HG02884 (cell line): Measurements from ENCODE around the gene RMI2.

Source experiments
- ATAC-seq: cut with Tn5 transposase; IDR thresholded peaks from one replicate; pipeline ENCODE4 v1.9.1; 2021; ENCODE audit warnings: mild to moderate bottlenecking, moderate library complexity; ENCODE audit not compliant: unreplicated experiment

Gene RMI2

DNA sequence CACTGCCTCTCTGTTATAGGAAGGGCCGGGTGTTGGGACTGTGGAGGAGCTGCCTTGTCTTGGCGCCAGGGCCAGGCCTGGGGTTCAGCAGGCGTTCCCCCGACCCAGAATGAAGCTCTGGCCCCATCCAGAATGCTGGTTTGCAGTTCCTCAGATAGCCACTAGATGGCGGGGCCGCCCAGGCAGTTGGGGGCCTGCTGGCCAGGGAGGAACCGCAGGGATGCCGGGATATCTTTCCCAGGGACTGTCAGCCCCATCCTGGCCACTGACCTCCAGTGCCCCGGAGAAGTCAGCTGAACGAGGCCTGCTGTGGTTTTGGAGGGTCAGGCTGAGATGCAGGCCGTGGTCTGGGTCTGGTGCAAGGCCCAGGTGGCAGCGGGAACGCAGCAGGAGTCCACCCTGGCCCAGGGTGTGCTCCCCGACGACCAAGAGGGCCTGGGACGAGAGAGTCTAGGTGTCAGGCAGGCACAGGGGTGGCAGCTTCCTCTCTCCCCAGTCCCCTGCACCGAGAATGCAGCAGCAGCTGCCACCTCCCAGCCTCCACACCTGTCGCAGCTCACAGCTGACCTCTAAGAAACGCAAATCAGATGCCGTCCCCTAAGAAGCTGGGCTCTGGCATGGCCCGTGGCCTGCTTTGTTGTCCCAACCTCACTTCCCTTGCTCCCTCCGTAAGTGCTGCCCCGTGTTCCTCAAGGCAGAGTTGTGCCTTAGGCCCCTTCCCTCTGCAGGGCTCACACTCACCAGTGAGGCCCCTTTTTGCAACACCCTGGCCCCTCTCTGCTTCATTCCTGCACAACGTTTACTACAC, 51.2 kb downstream of the RMI2 start:
- ATAC-seq = no peak

DNA sequence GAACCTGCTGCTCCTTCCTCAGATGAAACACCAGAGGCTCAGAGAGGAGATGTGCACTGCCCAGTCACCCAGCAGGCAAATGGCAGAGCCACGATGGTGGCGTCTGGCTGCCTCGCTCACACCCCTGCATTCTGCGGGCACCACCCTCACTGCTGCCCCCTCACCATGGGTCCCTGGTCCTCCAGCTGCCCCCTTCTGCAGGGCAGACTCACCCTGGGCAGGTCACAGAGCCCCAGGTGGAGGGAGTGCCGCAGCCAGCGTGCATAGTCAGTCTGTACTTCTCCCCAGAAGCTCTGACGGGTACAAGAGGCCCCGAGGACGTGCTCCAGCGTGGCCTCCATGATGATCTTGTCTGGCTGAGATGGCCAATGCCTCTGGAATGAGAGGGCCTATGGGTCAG, 52.9 kb downstream of the RMI2 start:
- no peak for ATAC-seq

DNA sequence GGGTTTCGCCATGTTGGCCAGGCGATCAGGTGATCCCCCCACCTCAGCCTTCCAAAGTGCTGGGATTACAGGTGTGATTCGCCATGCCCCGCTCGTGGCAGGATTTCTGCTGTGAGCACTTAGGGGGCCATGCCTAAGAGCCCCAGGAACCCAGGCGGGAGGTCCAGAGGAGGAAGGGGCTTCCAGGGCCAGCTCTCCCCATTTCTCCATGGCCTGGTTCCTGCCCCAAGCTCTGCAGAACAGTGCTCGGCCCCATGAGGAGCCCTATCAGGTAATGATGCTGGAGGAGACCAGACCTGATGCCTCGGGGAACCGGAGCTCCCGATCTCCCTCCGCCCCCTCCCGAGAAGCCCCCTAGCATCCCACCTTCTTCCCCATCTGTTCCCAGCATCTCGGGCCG, 53.6 kb downstream of the RMI2 start:
- no peak for ATAC-seq

DNA sequence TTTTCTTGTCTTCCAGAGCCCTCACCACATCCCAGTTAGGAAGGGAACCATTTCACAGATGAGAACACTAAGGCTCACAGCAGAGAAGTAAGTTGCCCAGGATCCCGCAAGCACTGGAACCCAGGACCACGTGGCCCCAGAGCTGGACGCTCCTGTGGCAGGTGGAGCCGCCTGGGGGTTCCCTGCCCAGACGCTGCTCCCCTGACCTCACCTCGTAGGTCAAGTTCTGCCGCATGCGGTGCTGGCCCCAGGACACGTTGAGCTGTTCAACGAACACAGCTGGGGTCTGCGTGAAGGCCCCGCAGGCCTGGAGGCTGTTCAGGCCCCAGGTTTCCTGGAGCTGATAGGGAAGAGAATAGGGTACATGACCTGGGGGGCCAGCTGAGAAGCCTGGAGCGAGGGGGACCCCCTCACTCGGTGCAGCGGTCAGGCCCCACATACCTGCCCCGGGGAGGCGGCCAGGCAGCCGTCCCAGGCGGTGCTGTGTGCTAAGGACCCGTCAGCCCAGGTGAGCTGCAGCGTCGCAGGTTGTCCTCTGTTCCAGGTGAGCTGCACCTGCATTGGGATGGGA, 54.1 kb downstream of the RMI2 start:
- no peak for ATAC-seq

DNA sequence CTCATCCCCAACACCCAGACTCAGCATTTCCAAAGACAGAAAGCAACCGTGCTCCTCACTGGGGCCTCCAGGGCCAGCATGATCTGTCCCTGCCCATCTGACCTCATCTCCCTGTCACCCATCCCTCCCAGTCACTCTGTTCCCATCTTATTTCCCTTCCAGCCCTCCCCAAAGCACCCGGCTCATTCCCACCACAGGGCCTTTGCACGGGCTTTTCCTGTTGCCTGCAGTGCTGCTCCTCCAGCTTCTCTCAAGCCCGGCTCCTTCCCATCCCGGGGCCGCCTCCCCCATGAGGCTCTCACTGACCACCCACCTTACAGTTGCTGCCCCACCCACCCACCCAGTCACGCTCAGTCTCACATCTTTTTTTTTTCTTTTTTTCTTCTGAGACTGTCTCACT, 54.8 kb downstream of the RMI2 start:
- no peak for ATAC-seq
